GM19372 (cell line): ENCODE data around the gene CGA.
A peak's percentile ranks its signal among the peaks of the same experiment; 100 is the strongest.
"Not testable (repeated sequence)": the region's sequence is repeated elsewhere in the genome, so short reads cannot be mapped to it uniquely, and the experiment has no call there.

Experiments
- ATAC-seq: cut with Tn5 transposase; IDR thresholded peaks from one replicate; pipeline ENCODE4 v1.9.1; 2021; ENCODE audit warnings: mild to moderate bottlenecking, low read depth, moderate library complexity; ENCODE audit not compliant: unreplicated experiment

CGA gene

GRCh38 chr6:87095087-87095509, at the start of gene CGA:
Gene CGA (minus strand): TSS chr6:87095106. CDS start chr6:87088200, 6,906 bp downstream.
- no peak for ATAC-seq

- not testable (repeated sequence) for ATAC-seq
Observed at GRCh38 chr6:87139927-87140326, 45.0 kb upstream of the CGA start.

- peak; percentile 81 for ATAC-seq
Observed at GRCh38 chr6:87139236-87139635, 44.3 kb upstream of the CGA start.

GRCh38 chr6:87136963-87137362, 42.1 kb upstream of the CGA start:
- ATAC-seq = no peak

GRCh38 chr6:87127737-87128136, 32.8 kb upstream of the CGA start:
- ATAC-seq = no peak

- ATAC-seq = no peak
Observed at GRCh38 chr6:87126501-87126900, 31.6 kb upstream of the CGA start.

- ATAC-seq = no peak
Observed at GRCh38 chr6:87124074-87124473, 29.2 kb upstream of the CGA start.

GRCh38 chr6:87122477-87122876, 27.6 kb upstream of the CGA start:
- ATAC-seq = no peak

GRCh38 chr6:87118054-87118453, 23.1 kb upstream of the CGA start:
- no peak for ATAC-seq

- ATAC-seq = no peak
Observed at GRCh38 chr6:87116922-87117321, 22.0 kb upstream of the CGA start.

- ATAC-seq = peak; percentile 74
Observed at GRCh38 chr6:87115402-87116135, 20.7 kb upstream of the CGA start.

GRCh38 chr6:87110636-87111035, 15.7 kb upstream of the CGA start:
- ATAC-seq = no peak

- no peak for ATAC-seq
Observed at GRCh38 chr6:87105823-87106222, 10.9 kb upstream of the CGA start.

- ATAC-seq = no peak
Observed at GRCh38 chr6:87104667-87105066, 9.8 kb upstream of the CGA start.

- ATAC-seq = no peak
Observed at GRCh38 chr6:87103977-87104601, 9.2 kb upstream of the CGA start.

- no peak for ATAC-seq
Observed at GRCh38 chr6:87102151-87102621, 7.3 kb upstream of the CGA start.

- no peak for ATAC-seq
Observed at GRCh38 chr6:87101067-87101466, 6.2 kb upstream of the CGA start.

- ATAC-seq = no peak
Observed at GRCh38 chr6:87100216-87100615, 5.3 kb upstream of the CGA start.

GRCh38 chr6:87099472-87099871, 4.6 kb upstream of the CGA start:
- ATAC-seq = peak; percentile 91

GRCh38 chr6:87094576-87094975, 330 bp downstream of the CGA start:
- no peak for ATAC-seq

- no peak for ATAC-seq
Observed at GRCh38 chr6:87093651-87094050, 1.3 kb downstream of the CGA start.

GRCh38 chr6:87093199-87093598, 1.7 kb downstream of the CGA start:
- ATAC-seq = no peak
